DOHH2 (cell line): ENCODE data around the gene LCN9.

Experiments
- H3F3A ChIP-seq: fragments of 200-600 bp; sonication (generic), shearing (Covaris generic); 2 replicates; pipeline ENCODE4 v1.6.0; 2016; ENCODE audit warnings: antibody characterized with exemption, mild to moderate bottlenecking; ENCODE audit not compliant: control insufficient read depth, insufficient read depth
- H3K27ac ChIP-seq: fragments of 200-600 bp; sonication (generic); 2 replicates; pipeline ENCODE4 v1.5.1; 2014; ENCODE audit warnings: low read depth, mild to moderate bottlenecking, low read length, moderate library complexity
- H3K27me3 ChIP-seq: fragments of 200-600 bp; sonication (generic); 2 replicates; pipeline ENCODE4 v1.6.1; 2014; ENCODE audit warnings: mild to moderate bottlenecking, low read length, mixed read lengths; ENCODE audit not compliant: control insufficient read depth
- H3K36me3 ChIP-seq: fragments of 200-600 bp; sonication (generic); 2 replicates; pipeline ENCODE4 v1.6.1; 2014; ENCODE audit warnings: mild to moderate bottlenecking, low read length, moderate library complexity, mixed read lengths; ENCODE audit not compliant: control insufficient read depth
- H3K4me1 ChIP-seq: fragments of 200-600 bp; sonication (generic); 2 replicates; pipeline ENCODE4 v1.6.1; 2014; ENCODE audit warnings: mild to moderate bottlenecking, low read length, mixed read lengths; ENCODE audit not compliant: control insufficient read depth
- H3K4me2 ChIP-seq: fragments of 200-600 bp; sonication (generic); 2 replicates; pipeline ENCODE4 v1.6.0; 2014; ENCODE audit warnings: mild to moderate bottlenecking, low read length, moderate library complexity
- H3K4me3 ChIP-seq: fragments of 200-600 bp; sonication (generic); 2 replicates; pipeline ENCODE4 v1.5.1; 2014; ENCODE audit warnings: mild to moderate bottlenecking, low read length, mixed read lengths
- H3K79me2 ChIP-seq: fragments of 200-600 bp; sonication (generic); 2 replicates; pipeline ENCODE4 v1.6.1; 2014; ENCODE audit warnings: mild to moderate bottlenecking, low read length, mixed read lengths; ENCODE audit not compliant: control insufficient read depth
- H3K9me2 ChIP-seq: fragments of 200-600 bp; sonication (generic); replicated peaks from 2 replicates; pipeline ENCODE4 v1.6.1; 2014; ENCODE audit warnings: mild to moderate bottlenecking, low read length, mixed read lengths; ENCODE audit not compliant: control insufficient read depth
- H3K9me3 ChIP-seq: fragments of 200-600 bp; sonication (generic); 2 replicates; pipeline ENCODE4 v1.6.1; 2014; ENCODE audit warnings: antibody characterized with exemption, low read length, mixed read lengths; ENCODE audit not compliant: control insufficient read depth, insufficient read depth
- H4K20me1 ChIP-seq: fragments of 200-600 bp; sonication (generic); 2 replicates; pipeline ENCODE4 v1.6.0; 2014; ENCODE audit warnings: low read depth, mild to moderate bottlenecking, antibody characterized with exemption, low read length, moderate library complexity; ENCODE audit not compliant: control insufficient read depth, insufficient read depth
- EZH2phosphoT487 ChIP-seq: fragments of 200-600 bp; sonication (generic); IDR thresholded peaks from 2 replicates; pipeline ENCODE4 v1.6.1; 2017; ENCODE audit warnings: borderline replicate concordance, mild to moderate bottlenecking, antibody characterized with exemption, low read length, moderate library complexity, mixed read lengths
- TF ChIP-seq, protein P1 (sequence below): fragments of 200-600 bp; sonication (generic); IDR thresholded peaks from one replicate; pipeline ENCODE4 v1.5.1; 2014; ENCODE audit warnings: antibody characterized with exemption, mild to moderate bottlenecking, low read depth, low read length; ENCODE audit not compliant: poor library complexity, severe bottlenecking

Gene LCN9

DNA sequence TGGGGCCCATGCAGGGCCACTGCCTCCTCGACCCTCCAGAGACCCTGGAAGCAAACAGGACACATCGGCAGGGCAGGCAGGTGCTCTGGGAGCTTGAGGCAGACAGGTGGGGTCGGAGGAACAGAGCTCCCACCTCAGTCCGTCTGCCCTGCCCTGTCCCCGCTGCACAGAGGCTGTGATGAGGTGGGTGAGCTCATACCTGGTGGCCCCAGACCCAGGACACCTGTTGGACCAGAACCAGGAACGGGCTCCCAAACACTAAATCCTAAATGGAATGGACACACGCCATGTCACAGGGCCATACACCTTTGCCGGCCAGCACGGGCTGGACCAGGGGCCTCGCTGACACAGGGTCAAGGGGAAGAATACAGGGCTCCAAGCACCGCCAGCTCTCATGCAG, 30.7 kb downstream of the LCN9 start:
- Histone ChIP-seq H3K4me2 (no peak overlapping the region), H4K20me1 (no peaks in the 10 kb centered on the region), H3F3A (no peaks in the 10 kb centered on the region), H3K27ac (no peak overlapping the region), H3K79me2 (no peaks in the 10 kb centered on the region), H3K27me3 (no peaks in the 10 kb centered on the region), H3K36me3 (no peaks in the 10 kb centered on the region), H3K4me1 (no peaks in the 10 kb centered on the region), H3K9me2 (no peaks in the 10 kb centered on the region), H3K9me3 (no peaks in the 10 kb centered on the region), H3K4me3 (no peak overlapping the region)
- TF ChIP-seq, protein P1, sequence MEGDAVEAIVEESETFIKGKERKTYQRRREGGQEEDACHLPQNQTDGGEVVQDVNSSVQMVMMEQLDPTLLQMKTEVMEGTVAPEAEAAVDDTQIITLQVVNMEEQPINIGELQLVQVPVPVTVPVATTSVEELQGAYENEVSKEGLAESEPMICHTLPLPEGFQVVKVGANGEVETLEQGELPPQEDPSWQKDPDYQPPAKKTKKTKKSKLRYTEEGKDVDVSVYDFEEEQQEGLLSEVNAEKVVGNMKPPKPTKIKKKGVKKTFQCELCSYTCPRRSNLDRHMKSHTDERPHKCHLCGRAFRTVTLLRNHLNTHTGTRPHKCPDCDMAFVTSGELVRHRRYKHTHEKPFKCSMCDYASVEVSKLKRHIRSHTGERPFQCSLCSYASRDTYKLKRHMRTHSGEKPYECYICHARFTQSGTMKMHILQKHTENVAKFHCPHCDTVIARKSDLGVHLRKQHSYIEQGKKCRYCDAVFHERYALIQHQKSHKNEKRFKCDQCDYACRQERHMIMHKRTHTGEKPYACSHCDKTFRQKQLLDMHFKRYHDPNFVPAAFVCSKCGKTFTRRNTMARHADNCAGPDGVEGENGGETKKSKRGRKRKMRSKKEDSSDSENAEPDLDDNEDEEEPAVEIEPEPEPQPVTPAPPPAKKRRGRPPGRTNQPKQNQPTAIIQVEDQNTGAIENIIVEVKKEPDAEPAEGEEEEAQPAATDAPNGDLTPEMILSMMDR, result no peak
- TF ChIP-seq EZH2phosphoT487, result no peak

DNA sequence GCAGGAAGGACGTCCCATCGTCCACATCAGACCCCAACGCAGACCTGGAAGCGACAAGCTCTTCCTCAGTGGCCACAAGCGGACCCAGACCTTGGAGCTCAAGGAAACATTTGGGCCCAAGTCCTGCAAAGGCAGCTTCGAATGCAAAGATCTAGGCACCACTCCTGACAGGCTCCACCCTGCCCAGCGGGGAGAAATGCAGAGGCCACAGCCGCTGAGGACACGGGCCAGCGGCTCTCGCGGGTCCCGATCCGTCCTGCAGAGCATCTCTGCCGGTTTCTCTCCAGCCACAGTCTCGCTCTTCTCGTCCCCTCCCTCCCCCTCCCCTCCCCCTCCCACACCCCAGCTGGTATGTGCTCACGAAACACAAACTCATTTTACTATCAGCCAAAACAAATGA, 31.3 kb downstream of the LCN9 start:
- Histone ChIP-seq H3K9me3 (no peaks in the 10 kb centered on the region), H3K4me3 (no peak overlapping the region), H3F3A (no peaks in the 10 kb centered on the region), H3K9me2 (no peaks in the 10 kb centered on the region), H3K4me2 (no peak overlapping the region), H3K79me2 (no peaks in the 10 kb centered on the region), H3K4me1 (no peaks in the 10 kb centered on the region), H3K36me3 (no peaks in the 10 kb centered on the region), H3K27me3 (no peaks in the 10 kb centered on the region), H4K20me1 (no peaks in the 10 kb centered on the region), H3K27ac (no peak overlapping the region)
- TF ChIP-seq, protein P1, result no peak

DNA sequence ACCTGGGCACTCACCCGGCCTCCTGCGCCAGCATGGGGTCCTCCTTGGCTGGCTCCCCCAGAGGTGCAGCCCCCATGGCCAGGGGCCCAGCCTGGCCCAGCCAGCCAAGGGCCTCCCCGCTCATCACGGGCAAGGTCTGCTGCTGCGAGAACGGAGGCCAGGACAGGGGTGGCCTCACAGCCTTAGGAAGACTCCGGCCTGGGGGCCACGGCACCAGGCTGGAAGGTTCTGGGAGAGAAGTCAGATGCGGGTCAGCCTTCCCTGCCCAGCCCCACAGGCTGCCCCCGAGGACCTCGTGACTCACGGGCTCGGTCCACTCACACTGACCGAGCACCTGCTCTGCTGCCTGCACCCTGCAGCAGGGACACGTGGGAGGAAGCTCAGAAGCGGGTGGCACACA, 31.9 kb downstream of the LCN9 start:
- Histone ChIP-seq H3K9me3 (no peaks in the 10 kb centered on the region), H3K4me1 (no peaks in the 10 kb centered on the region), H4K20me1 (no peaks in the 10 kb centered on the region), H3F3A (no peaks in the 10 kb centered on the region), H3K4me3 (no peak overlapping the region), H3K79me2 (no peaks in the 10 kb centered on the region), H3K27me3 (no peaks in the 10 kb centered on the region), H3K9me2 (no peaks in the 10 kb centered on the region), H3K36me3 (no peaks in the 10 kb centered on the region), H3K27ac (no peak overlapping the region), H3K4me2 (no peak overlapping the region)
- TF ChIP-seq EZH2phosphoT487, result no peak
- TF ChIP-seq, protein P1, result no peak

DNA sequence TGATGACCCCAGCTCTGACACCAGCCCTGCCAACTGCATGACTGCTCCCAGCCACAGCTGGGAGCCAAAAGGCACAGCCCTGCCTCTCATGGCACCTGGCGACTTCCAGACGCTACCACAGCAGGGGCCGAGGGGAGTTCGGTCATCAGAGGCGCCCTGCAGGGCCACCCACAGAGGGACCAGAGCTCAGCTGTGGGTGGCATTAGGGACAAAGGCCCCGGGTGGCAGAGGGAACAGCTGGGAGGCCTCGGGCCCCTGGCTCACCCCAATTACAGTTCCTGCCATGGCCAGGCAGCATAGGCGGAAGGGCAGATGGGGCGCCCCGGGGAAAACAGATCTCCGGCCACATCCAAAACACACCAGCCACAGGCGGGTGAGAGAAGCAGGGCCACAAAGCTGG, 32.5 kb downstream of the LCN9 start:
- H3K27ac ChIP-seq, result no peak overlapping the region
- H4K20me1 ChIP-seq, result no peaks in the 10 kb centered on the region
- H3K4me3 ChIP-seq, result no peak overlapping the region
- H3K9me2 ChIP-seq, result no peaks in the 10 kb centered on the region
- TF ChIP-seq, protein P1, result no peak
- TF ChIP-seq EZH2phosphoT487, result no peak
- no peaks in the 10 kb centered on the region for H3K9me3 ChIP-seq
- H3K27me3 ChIP-seq, result no peaks in the 10 kb centered on the region
- no peaks in the 10 kb centered on the region for H3K4me1 ChIP-seq
- no peaks in the 10 kb centered on the region for H3K36me3 ChIP-seq
- H3K79me2 ChIP-seq, result no peaks in the 10 kb centered on the region
- no peak overlapping the region for H3K4me2 ChIP-seq
- no peaks in the 10 kb centered on the region for H3F3A ChIP-seq
